ENCODE measurements around the gene MVK.

Gene MVK

GRCh38 chr12:109582636-109583035 is 9.0 kb downstream of the MVK start:
- no peak for DNase-seq (ENCODE audit: low spot score)
- in situ Hi-C loops (cut with MboI; ENCODE audit: low pct_unique_long_range_greater_than_20kb, low sequenced_read_pairs, unreplicated experiment): no loop called here
- no peak for TF ChIP-seq CTCF (IDR thresholded peaks at IDR 0.05; ENCODE audit: extremely low read depth, insufficient read depth, missing control alignments)

DNA sequence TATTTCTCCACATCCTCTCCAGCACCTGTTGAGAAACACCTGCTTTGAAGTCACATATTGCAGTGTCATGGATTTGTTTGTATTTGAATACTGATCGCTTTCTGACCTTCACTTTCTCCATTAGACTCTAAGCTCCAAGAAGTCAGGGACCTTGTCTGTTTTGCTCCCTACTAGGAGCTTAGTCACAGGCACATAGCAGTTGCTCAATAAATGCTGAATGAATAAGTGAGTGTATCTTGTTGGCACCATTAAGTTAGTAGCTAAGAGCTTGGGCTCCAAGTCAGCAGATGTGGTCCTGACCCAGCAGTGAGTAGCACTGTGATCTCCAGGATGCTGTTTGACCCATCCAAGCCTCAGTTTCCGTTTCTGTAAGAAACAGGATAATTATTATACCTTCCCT is 10.1 kb downstream of the MVK start:
- no peak for DNase-seq (ENCODE audit: low spot score)
- in situ Hi-C loops (cut with MboI; ENCODE audit: low pct_unique_long_range_greater_than_20kb, low sequenced_read_pairs, unreplicated experiment): no loop called here
- TF ChIP-seq CTCF (IDR thresholded peaks at IDR 0.05; ENCODE audit: extremely low read depth, insufficient read depth, missing control alignments): no peak

DNA sequence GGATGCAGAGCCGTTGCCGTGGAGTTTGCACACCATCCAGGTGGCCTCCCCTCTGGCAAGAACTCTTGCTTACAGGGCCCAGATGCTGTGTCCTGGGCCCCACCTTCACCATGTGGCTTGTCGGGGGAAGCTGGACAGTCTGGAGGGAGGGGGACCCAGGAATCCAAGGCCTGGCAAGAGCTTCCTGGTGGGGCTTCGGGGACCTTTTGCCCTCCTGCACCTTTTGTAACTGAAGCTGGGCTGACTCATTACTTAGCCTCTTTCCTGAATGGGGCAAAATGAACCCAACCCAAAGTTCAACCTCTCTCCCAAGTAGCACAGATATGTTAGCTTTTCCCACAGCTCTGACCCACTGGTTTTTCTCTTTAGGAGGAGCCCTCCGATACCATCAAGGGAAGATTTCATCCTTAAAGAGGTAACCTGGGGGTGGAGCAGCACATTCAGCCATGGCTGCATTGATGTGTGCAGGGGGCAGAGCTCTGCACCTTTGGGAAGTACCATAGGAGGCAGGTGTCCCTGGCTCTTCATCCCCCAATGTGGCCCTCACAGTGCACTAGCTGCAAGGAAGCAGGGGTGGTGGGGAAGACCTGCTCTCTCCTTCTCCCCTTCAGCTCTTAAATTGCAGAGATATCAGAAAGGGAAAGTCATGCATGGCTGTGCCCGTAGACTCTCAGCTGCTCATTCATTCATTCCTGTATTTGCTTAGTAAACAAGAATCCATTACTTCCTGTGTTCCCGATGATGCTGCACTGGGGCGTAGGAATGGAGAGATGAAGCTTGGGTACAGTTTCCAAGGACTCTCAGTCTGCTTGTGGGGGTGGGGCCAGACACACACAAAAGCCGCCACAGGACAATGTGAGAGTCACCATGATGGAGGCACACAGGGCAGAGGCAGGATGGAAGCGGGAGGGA is 13.0 kb downstream of the MVK start:
- DNase-seq (ENCODE audit: low spot score): no peak
- in situ Hi-C loops (cut with MboI; ENCODE audit: low pct_unique_long_range_greater_than_20kb, low sequenced_read_pairs, unreplicated experiment): no loop called here
- TF ChIP-seq CTCF (IDR thresholded peaks at IDR 0.05; ENCODE audit: extremely low read depth, insufficient read depth, missing control alignments): no peak

GRCh38 chr12:109587921-109588320 is 14.3 kb downstream of the MVK start:
- no peak for DNase-seq (ENCODE audit: low spot score)
- in situ Hi-C loops (cut with MboI; ENCODE audit: low pct_unique_long_range_greater_than_20kb, low sequenced_read_pairs, unreplicated experiment): no loop called here
- no peak for TF ChIP-seq CTCF (IDR thresholded peaks at IDR 0.05; ENCODE audit: extremely low read depth, insufficient read depth, missing control alignments)

- in situ Hi-C loops (cut with MboI; ENCODE audit: low pct_unique_long_range_greater_than_20kb, low sequenced_read_pairs, unreplicated experiment): no loop called here
Observed at GRCh38 chr12:109588461-109589239, 15.1 kb downstream of the MVK start.

GRCh38 chr12:109589240-109589590 is 15.6 kb downstream of the MVK start:
- in situ Hi-C loops (cut with MboI; ENCODE audit: low pct_unique_long_range_greater_than_20kb, low sequenced_read_pairs, unreplicated experiment): no loop called here
- DNase-seq (ENCODE audit: low spot score): no peak
- TF ChIP-seq CTCF (IDR thresholded peaks at IDR 0.05; ENCODE audit: extremely low read depth, insufficient read depth, missing control alignments): no peak

More at GRCh38 chr12:109588461-109589239, 15.1 kb downstream of the MVK start:
- TF ChIP-seq CTCF (IDR thresholded peaks at IDR 0.05; ENCODE audit: extremely low read depth, insufficient read depth, missing control alignments): no peak
- no peak for DNase-seq (ENCODE audit: low spot score)

All from GM13977 (cell line).